Activated CD8-positive, alpha-beta memory T cell treated with anti-CD3 and anti-CD28 coated beads for 36 hours (primary cell): ENCODE results near the gene SMIM36. TPM values are rescaled to one million over a fixed set of nuclear protein-coding genes. Genes with fewer than 3 reads are reported as not detected.
"Not testable (repeated sequence)": the region's sequence is repeated elsewhere in the genome, so short reads cannot be mapped to it uniquely, and the experiment has no call there.

Experiments
- CTCF ChIA-PET: fragments of 350-600 bp; sonication (Branson Sonifier 250); formaldehyde crosslinking; loops from one replicate; lab custom pipeline; 2021; ENCODE audit warnings: antibody characterized with exemption; lab: Charles Lee
- POLR2A ChIA-PET: fragments of 350-600 bp; sonication (Branson Sonifier 250); formaldehyde crosslinking; loops from one replicate; lab custom pipeline; 2021; ENCODE audit warnings: antibody characterized with exemption; lab: Charles Lee
- total RNA-seq, 2 experiments: library from RNA; stranded (reverse); gene quantifications; one replicate each; pipeline ENCODE4 v1.2.3, GENCODE V29; 2021

The SMIM36 gene
- total RNA-seq, 2 experiments from 2014 or later, result not detected

GRCh38 chr17:55422828-55423164 lies 88.5 kb downstream of the SMIM36 start:
- CTCF ChIA-PET, POLR2A ChIA-PET: not testable (repeated sequence)

DNA sequence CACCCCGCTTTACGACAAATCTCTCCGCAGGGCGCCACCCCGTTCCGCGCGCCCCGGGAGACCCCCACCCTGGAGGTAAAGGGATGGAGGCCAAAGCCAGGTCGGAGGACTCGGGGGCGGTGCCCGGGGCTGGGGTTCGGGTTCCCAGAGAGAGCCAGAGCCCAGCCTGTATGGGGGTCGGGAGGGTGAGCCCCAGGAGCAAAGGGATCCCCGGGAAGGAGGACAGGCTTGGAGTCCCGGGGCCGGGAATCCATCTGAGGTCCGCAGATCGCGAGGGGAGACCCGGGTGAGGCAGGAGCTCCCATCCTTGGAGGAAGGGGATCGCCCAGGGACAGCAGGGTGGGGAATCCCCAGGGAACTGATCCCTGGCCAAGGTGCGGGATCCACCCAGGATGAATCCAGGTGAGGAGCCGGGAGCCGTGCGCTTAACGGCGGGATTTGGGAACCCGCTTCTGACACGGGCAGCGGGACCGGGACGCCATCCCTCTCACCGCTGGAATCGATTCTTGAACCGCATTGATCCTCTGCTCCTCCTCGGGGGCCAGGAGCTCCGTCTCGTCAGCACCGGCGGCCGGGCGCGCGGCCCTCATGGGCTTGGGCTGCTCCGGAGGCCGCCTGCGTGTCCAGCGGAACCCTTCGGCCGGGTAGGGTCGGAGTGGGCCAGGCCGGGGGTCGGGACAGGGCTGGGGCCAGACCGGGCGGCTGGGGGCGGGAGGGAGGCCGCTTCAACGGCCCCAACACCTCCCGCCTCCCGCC lies 89.9 kb downstream of the SMIM36 start, which contains the start of gene MMD:
TSS of gene MMD (minus strand) at position 657 of the 756 bp plus-strand sequence. CDS start at position 517, 140 bp downstream.
- CTCF ChIA-PET, result no interaction called here

DNA sequence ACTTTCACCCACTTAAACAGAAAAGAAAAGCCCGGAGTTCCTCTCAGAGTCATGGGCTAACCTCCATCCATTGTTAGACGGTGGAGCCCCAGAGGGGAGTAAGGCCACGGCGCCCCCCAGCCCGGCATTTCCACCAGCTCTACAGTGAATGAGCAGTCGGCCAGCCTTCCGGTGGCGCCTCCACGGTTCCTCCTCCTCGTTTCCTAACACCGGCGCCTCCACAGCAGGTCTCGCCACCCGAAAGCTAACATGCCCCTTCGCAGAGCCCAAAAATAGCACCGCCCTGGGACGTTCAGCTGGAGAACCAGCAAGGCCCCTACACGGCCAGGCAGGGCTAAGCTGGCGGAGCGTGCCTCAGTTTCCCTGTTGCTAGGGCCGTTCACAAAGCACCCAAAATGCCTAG lies 90.5 kb downstream of the SMIM36 start:
- CTCF ChIA-PET, result no interaction called here
- POLR2A ChIA-PET, result interaction anchor here (0.7 to 1.6 kb wide), 2 partner anchors 38 to 78 kb away, joined by 3 to 8 read pairs; no protein-coding TSS in a partner anchor

More for the DNA sequence above, 89.9 kb downstream of the SMIM36 start, which contains the start of gene MMD:
- POLR2A ChIA-PET, result interaction anchor here (0.6 to 1.6 kb wide), 4 partner anchors 11 to 106 kb away, joined by 3 to 8 read pairs (median 4); no protein-coding TSS in a partner anchor

DNA sequence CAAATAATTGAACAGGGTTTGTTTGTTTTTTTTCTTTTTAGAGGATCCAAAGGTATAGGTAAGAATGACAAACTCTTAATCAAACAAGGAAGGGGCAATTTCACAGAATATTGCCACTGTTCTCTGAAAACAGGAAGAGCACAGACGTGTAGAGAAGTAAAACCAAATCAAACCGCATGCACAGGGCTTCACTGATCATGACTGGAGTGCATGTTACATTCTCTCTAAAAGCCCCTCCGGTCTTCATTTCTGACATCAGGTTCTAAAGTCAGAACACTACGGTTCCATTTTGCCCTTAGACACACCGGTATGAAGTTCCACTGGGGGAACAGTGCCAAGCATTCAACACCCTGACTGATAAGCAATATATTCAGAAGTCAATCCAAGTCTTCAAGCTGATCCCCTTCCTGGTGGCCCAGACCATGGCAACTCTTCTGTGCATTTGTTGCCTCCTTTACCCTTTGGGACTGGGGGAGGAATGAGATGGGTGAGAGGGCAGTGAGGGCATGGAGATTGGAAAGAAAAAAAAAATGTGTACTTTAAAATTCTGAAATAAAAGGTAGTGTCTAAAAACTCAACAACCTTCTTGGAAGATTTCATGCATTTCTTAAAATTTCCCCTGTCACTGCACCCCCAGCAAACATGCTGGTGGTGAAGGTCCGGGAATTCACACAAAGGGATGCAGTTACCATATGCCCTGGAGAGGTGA lies 91.0 kb downstream of the SMIM36 start:
- CTCF ChIA-PET, result no interaction called here
- POLR2A ChIA-PET, result interaction anchor here (1.6 kb wide), 1 partner anchor 39 kb away, joined by 8 read pairs; no protein-coding TSS in a partner anchor

DNA sequence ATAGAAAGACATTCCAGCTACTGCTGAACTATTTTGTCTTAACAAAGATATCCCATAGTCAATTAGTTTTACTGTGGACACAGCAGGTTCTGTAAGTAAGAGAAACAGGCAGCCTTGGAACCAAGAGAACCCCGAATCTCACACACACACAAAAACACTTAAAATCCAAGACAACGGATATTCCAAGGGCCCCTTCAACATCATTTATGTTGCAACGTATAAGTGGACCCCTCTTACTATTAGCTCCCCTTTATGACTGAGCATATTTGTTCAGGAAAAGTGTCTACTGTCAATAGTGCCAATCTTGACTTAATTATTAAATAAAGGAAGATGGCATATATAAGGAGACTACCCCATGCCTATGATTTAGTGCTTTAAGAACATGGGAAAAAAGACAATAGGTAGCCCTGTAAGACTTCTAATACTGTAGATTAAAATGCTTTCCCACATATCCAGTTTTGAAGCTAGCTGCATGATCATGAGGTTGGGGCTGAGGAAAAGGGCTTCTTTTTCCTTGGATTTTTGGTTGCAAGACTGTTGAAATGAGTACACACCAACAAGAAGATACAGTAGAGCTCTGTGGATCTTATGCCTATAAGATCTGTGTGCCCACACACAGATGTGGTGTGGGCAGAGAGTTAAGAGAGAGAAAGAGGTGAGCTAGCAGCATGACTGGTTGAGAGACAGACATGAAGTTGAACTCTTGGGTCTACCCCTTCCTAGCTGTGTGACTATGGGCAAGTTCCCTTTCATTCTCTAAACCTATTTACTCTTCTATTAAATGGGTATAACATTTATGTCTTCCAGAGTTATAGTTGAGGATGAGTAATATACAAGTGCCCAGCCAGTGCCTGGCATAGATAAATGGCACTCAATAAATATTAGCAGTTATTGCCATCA lies 92.6 kb downstream of the SMIM36 start:
- CTCF ChIA-PET, result no interaction called here
- POLR2A ChIA-PET, result no interaction called here

DNA sequence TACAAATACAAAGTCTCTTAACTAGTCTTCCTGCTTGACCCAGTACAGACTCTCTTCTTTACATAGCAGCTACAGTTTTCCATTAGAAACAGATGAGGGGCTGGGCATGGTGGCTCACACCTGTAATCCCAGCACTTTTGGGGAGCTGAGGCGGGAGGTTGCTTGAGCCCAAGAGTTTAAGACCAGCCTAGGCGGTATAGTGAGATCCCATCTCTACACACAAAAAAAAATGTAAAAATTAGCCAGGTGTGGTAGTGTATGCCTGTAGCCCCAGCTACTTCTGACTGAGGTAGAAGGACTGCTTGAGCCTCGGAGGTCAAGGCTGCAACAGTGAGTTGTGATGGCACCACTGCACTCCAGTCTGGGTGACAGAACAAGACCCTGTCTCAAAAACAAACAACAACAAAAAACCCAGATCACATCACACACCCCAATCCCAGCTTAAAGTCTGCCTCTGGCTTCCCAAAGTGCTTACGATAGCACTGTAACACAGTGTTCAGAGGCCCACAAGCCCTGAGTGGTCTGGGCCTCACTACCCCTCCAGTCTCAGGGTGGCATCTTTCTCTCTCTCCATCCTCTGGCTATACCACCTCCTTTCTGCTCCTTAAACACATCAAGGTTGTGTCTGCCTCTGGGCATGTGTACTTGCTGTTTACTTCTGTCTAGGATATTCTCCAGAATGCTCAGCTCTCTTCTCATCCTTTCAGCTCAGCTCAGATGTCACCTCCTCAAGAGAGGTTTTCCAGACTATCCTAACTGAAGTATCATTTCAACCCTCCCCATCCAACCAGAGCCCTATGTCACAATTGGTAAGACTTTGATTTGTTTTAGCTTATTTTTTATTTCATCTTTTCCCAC lies 93.6 kb downstream of the SMIM36 start:
- POLR2A ChIA-PET, result no interaction called here
- CTCF ChIA-PET, result interaction anchor here (1.5 kb wide), 1 partner anchor 26 kb away, joined by 3 read pairs; no protein-coding TSS in a partner anchor

DNA sequence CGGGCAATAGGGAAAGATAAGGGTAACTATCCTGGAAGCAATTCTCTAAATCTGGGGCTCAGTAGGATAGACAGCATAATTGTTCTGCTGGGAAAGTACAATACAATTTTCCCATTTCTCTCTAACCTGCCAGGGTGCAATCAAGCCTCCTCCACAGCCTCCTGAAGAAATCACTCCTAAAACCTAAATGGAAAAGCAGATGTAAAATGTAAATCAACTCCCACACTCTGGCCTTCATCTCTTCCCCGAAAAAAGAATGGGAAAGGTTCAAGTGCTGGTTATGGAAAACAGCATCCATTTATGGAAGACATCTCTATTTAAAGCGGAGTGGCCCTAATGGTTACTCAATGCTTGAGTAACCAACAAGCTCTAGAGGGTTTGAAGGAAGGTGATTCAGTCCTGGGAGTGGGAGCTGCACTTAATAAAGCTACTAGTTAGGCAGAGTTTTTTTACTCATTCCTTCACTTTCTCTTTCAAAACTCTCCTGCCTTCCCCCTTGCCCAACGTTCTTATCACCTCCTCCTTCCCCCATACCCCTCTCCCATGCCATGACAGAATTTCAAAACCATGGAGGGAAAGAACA lies 94.7 kb downstream of the SMIM36 start:
- POLR2A ChIA-PET, result no interaction called here

DNA sequence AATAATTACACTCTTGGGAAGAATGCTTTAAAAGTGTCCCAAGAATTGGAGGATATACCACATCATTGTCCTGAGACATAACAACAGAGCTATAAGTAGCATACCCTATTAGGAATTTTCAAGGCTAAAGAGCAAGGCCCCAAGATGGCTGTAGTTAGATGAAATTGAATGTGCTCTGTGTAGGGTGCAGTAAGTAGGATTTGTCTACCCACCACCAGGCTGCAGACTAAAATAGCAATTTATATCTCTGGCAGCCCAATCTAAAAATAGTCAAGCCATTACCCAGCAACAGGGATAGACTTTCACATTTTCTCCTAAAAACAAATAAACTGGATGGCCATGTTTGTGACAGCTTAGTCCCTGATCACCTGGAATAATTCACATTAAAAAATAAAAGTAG lies 95.3 kb downstream of the SMIM36 start:
- ChIA-PET CTCF (interaction anchor here (1.5 kb wide), 1 partner anchor 25 kb away, joined by 3 read pairs; no protein-coding TSS in a partner anchor), POLR2A (no interaction called here)

More for the DNA sequence above, 94.7 kb downstream of the SMIM36 start:
- CTCF ChIA-PET, result interaction anchor here (1.5 kb wide), 1 partner anchor 25 kb away, joined by 3 read pairs; no protein-coding TSS in a partner anchor

DNA sequence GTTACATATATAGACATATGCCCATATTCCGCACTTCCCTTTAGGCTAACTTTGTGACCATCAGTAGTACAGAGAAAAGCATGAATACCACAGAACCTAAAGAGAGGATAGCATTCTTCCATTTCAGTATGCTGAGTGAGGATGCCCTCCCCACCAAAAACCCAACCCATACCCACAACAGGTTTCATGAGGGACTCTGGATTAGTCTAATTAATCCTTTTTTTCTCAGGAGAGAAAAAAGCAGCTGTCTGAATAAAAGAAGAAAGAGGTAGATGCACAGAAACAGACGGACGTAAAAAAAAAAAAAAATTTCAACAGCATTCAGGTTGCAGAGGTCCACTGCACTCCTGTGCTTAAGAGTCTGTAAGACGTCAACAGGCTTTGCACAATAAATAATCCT lies 96.3 kb downstream of the SMIM36 start:
- ChIA-PET CTCF (no interaction called here), POLR2A (no interaction called here)

DNA sequence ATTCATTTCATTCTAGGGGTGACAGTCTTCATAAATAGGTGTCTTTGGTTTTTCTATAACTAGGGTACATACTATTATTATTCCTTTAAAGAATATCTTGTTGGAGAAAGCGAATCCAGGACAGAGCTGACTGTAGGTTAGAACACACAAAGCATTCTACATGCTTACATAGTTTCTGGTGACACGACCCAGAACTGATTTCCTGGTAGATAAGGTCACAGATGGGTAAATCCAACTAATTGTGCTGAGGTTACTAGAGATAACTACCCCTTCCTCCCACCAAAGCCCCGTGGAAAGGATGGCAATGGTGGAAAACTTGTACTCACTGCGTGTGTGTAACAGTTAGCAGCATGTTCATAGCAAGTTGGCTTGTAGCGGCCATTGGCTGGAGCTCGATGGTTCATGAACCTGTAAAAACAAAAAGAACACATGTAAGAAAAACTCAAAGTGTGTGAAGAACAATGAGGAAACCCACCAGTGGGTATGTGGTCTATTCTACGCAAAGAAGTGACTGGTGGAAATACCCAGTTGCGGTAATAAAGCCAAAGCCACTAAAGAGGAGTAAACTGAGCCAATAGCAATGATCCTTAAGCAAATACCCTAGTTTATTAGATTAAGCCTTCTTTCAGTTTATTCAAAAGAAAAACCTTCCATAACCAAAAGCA lies 97.3 kb downstream of the SMIM36 start:
- CTCF ChIA-PET, result no interaction called here
- POLR2A ChIA-PET, result no interaction called here

- ChIA-PET CTCF (no interaction called here), POLR2A (no interaction called here)
Measured at GRCh38 chr17:55411463-55411855, 99.8 kb downstream of the SMIM36 start.

DNA sequence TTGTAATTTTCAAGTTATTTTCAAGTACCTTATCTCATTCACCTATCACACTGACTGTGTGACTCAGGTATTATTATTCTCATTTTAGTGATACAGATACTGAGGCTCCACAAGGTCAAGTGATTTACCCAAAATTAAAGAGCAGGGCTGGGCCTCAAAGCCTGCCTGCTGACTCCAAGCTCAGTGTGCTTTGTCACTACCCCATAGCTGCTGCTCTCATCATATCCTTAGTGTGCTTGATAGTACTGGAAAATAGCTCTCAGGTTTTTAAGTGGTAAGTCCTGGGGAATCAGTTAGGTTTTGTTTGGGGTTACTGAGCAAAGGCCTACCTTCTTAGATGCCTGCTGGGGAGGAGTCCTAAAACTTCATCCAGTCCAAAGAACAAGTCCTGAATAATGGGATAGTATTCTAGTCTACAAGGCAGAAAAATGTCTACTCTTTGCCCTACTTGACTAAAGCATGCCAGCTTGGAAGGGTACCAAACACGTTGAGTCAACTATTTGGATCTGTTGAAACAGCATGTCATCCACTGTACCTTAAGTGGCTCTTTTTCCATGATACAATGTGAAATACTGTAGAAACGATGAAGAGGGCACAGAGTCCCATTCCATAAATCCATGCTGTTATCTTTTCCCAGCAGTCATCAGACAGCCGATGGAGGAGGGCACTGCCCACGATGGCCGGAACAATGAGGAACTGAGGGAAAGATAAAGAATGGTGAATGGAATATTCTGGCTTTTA lies 100.4 kb downstream of the SMIM36 start:
- CTCF ChIA-PET, result no interaction called here
- POLR2A ChIA-PET, result no interaction called here

DNA sequence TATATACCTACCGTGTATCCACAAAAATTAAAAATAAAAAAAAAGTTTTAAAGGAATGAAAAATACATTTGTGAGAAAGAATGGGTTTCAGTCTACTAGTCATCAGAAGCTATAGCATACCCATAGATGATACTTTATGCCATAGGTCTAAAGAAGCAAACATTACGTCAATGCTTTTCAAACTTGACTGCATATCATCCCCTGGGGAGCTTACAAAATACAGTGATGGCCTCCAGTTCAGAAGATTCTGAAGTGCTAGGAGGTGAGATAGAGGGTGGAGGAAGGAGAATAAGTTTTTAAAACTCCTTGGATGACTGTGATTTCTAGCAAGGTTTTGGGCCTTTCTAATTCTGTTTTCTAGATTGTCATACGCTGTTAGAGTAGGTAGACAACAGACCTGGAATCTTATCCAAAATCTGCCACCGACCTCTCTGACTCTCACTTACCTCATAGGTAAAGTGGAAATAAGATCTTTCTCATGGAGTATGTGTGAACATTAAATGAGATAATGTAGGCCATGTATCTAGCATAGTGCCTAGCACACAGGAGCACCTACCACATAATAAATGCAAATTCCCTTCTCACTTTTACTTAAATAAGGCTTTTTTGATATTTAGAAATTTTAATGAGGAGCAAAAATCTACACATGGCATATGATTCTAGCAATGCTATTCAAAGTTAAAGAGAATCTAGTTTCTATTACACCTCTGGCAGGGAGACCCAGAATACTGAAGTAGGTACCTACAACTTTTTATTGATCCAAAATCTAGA lies 102.0 kb downstream of the SMIM36 start:
- CTCF ChIA-PET, result no interaction called here

GRCh38 chr17:55407641-55408566 lies 103.3 kb downstream of the SMIM36 start:
- ChIA-PET POLR2A (no interaction called here), CTCF (no interaction called here)

More for the DNA sequence above, 102.0 kb downstream of the SMIM36 start:
- POLR2A ChIA-PET, result no interaction called here

DNA sequence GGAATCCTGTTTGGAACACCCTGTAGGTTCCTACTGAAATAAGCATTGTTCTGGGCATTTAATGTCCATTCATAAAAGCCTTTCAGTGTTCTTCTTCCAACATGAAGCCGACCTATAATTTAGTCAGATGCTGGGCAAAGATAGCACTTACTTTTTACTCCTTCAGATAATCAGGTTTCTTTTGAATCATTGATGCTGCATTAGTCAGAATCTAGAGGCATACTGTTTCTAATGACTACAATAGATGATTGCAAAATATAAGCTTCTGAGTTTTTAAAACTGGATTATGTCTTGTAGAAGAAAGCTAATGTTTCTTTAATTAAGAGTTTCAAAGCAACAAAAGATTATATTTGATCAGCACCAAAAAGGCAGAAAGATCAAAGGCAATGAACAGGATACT lies 105.7 kb downstream of the SMIM36 start:
- CTCF ChIA-PET, result interaction anchor here (0.7 kb wide), 1 partner anchor 364 kb away, joined by 3 read pairs; no protein-coding TSS in a partner anchor
- POLR2A ChIA-PET, result no interaction called here
